Stimulated activated CD4-positive, alpha-beta T cell treated with anti-CD3 and anti-CD28 coated beads, Interleukin-1b, Interleukin-23, amount 100 ng/mL, for 48 hours (primary cell): ENCODE results near the gene PRIMPOL.
A peak's percentile ranks its signal among the peaks of the same experiment; 100 is the strongest.
"Not testable (repeated sequence)": the region's sequence is repeated elsewhere in the genome, so short reads cannot be mapped to it uniquely, and the experiment has no call there.

Experiments
- DNase-seq: peaks from one replicate; pipeline ENCODE4 v3.0.0-alpha.2; 2020

The PRIMPOL gene

DNA sequence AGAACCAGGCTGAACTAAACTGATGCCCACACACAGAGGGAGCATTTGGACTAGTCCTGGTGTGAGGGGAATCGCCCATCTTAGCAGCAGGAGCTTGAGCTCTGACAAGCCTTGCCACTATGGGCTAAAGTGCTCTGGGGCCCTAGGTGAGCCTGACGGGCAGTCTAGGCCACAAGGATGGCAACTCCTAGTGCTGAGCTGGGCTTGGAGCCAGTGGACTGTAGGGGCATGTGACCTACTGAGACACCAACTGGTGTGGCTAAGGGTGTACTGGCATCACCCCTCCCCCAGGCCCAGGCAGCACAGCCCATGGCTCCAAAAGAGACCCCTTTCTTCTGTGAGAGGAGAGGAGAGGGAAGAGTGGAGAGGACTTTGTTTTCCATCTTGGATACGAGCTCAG lies 69.9 kb downstream of the PRIMPOL start:
- no peak for DNase-seq

DNA sequence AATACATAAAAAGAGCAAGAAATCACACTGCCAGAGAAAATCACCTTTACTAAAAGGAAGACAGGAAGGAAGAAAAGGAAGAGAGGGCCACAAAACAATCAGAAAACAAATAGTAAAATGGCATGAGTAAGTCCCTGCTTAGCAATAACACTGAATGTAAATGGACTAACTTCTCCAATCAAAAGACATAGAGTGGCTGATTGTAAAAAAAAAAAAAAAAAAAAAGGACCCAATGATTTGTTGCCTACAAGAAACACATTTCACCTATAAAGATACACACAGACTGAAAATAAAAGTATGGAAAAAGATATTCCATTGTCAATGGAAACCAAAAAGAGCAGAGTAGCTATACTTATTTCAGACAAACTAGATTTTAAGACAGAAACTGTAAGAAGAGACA lies 71.7 kb downstream of the PRIMPOL start:
- no peak for DNase-seq

DNA sequence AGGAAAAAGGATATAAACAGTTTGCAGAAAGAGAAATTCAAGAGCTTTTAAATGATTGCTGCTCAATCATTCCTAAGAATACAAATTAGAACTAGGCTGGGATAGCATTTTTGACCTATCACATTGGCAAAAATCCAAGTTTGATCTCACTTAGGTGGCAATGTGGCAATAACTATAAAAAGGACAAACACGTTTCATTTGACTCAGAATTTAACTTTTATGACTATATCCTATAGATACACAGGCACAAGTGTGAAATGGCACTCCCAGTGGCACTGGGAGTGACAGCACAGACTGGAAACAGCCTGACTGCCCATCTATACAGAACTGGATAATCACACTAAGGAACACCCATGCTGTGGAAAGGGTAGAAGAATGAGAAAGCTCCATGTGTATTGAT lies 73.3 kb downstream of the PRIMPOL start:
- no peak for DNase-seq

DNA sequence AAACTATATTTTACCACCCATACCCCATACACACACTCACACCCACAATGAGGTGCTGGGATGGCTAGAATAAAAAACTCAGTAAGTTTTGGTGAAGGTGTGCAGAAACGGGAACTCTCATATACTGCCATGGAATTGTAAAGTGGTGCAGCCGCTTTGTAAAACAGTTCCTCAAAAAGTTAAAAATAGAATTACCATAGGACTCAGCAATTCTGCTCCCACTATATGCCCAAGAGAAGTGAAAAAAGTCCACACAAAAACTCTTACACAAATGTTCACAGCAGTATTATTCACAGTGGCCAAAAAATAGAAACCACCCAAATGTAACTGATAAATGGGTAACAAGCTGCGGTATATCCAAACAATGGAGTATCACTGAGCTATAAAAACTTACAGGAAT lies 77.9 kb downstream of the PRIMPOL start:
- DNase-seq = no peak

DNA sequence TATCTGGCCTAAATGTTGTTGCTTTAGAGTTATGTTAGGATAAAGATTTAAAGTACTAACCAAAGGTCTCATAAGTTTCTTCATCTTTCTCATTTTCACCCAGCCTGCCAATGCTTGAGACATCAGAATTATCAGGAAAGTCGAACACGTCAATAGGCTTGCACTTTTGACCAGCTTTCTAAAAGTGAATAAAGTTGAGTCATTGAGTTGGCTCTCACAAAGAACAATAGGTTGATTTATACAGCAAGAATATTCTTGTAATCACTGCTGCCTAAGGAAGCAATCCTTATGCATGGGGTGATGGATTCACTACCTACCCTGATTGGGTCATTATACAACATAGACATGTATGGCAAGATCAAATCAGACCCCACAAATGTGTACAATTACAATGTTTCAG lies 79.3 kb downstream of the PRIMPOL start:
- no peak for DNase-seq

DNA sequence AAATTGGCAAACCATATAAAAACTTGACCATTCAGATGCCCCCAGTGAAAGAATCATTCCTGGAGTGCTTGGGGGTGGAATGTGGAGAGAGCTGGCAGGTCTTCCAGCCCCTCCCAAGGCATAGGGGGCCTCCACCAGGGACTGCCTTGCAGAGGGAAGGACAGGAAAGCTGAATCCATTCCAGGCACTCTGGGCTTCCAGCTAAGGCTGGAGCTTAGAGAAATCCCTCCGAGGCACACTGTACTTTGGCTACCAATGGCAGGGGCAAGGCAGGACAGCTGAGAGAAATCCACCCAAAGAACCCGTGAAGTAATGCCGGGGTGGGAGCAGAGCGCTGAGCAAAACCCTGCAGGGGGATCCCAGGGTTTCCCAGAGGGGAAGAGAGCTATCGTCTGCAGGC lies 80.4 kb downstream of the PRIMPOL start:
- no peak for DNase-seq

DNA sequence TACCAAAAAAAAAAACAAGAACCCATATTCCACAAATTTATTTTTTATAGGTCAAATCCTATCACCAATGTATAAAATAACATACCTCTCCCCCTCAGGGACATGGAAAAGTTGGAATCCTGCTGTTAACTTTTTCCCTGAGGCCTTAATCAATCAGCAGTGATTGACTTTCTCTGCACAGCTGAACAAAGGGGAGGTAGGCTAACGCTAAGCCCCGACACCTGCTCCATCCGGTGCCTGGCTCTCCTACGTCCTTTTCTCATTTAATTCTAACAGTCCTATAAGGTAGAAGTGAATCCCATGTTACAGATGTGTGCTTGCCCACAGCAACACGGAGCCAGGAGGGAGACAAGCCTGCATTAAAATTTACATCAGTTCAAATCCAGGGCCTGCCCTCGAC lies 81.5 kb downstream of the PRIMPOL start:
- no peak for DNase-seq

- DNase-seq = peak; percentile 24
Measured at GRCh38 chr4:184732126-184732525, 82.6 kb downstream of the PRIMPOL start.

- DNase-seq = peak; percentile 96
Measured at GRCh38 chr4:184733654-184734524, 84.4 kb downstream of the PRIMPOL start, which contains the start of gene CENPU. Gene CENPU (minus strand): TSS chr4:184734096. CDS start chr4:184734062, 34 bp downstream.

GRCh38 chr4:184734758-184735157 lies 85.2 kb downstream of the PRIMPOL start:
- DNase-seq = no peak

DNA sequence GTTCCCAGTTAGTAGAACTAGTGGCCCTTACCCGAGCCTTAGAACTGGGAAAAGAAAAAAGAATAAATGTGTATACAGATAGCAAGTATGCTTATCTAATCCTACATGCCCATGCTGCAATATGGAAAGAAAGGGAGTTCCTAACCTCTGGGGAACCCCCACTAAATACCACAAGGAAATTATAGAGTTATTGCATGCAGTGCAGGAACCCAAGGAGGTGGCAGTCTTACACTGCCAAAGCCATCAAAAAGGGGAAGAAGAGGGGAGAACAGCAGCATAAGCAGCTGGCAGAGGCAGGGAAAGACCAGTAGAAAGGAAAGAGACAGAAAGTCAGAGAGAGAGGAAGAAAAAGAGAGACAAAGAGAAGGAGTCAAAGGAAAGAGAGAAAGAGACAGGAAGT lies 90.0 kb downstream of the PRIMPOL start:
- DNase-seq = not testable (repeated sequence)

DNA sequence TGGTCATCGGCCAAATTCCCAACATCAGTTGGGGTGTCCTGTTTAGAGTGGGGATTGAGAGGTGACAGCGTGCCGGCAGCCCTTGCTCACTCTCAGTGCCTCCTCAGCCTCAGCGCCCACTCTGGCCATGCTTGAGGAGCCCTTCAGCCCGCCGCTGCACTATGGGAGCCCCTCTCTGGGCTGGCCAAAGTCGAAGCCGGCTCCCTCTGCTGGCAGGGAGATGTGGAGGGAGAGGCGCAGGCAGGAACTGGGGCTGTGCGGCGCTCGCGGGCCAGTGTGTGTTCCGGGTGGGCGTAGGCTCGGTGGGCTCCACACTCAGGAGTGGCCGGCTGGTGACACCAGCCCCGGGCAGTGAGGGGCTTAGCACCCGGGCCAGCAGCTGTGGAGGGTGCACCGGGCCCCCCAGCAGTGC lies 91.4 kb downstream of the PRIMPOL start:
- no peak for DNase-seq

GRCh38 chr4:184741651-184742050 lies 92.1 kb downstream of the PRIMPOL start:
- DNase-seq = not testable (repeated sequence)

- no peak for DNase-seq
Measured at GRCh38 chr4:184743650-184744049, 94.1 kb downstream of the PRIMPOL start.

DNA sequence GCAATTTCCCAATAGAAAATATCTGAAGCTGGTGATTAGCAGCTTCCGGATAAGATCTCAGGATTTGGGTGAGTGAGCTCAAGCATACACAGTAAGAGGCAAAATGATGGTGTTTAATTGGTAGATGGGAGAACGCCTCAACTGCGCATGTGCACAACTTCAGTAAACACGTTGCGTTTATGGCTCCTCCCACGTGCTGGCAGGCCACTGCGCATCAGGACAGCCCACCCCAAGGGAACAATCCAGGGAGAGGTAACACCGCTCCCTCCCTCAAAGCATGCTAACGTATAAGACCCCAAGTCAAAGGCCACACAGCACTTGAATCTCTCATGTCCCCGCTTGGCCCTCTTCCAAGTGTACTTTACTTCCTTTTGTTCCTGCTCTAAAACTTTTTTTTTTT lies 94.7 kb downstream of the PRIMPOL start:
- no peak for DNase-seq
